ENCODE measurements around the gene PHF2.

DNA sequence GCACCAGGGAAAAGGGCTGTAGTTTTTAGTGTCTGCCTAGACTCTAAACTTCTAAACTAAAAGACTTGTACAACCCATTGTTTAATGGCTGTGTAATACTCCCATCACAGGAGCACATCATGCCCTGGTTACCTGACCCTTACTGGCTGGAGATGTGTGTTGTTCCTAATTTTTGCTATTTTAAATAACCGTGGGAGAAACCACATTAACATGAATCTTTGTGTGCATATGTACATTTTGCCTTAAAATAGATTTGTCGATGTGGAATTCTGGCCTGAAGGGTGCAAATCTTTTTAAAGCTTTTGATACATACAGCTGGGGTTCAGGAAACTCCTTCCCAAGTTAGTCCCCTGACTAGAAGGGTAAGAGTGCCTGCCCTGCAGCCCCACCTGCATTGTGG lies 39.7 kb downstream of the PHF2 start:
- TF ChIP-seq, protein P1, sequence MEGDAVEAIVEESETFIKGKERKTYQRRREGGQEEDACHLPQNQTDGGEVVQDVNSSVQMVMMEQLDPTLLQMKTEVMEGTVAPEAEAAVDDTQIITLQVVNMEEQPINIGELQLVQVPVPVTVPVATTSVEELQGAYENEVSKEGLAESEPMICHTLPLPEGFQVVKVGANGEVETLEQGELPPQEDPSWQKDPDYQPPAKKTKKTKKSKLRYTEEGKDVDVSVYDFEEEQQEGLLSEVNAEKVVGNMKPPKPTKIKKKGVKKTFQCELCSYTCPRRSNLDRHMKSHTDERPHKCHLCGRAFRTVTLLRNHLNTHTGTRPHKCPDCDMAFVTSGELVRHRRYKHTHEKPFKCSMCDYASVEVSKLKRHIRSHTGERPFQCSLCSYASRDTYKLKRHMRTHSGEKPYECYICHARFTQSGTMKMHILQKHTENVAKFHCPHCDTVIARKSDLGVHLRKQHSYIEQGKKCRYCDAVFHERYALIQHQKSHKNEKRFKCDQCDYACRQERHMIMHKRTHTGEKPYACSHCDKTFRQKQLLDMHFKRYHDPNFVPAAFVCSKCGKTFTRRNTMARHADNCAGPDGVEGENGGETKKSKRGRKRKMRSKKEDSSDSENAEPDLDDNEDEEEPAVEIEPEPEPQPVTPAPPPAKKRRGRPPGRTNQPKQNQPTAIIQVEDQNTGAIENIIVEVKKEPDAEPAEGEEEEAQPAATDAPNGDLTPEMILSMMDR (IDR thresholded peaks at IDR 0.05): no peak
- TF ChIP-seq POLR2A (IDR thresholded peaks at IDR 0.05) (no peak), POLR2AphosphoS5 (IDR thresholded peaks at IDR 0.05) (no peak)
